Endothelial cell of umbilical vein (primary cell): ENCODE measurements around the gene CMIP. TPM values are rescaled to one million over a fixed set of nuclear protein-coding genes. Genes with fewer than 3 reads are reported as not detected.

Experiments
- BruUV-seq: library from RNA; stranded (reverse); fragments of 400-500 nt; replicated peaks from 2 replicates; lab custom pipeline; 2021; lab: Mats Ljungman, UMichigan
- CTCF ChIA-PET: fragments of 300-600, 350-600 bp; sonication (Branson Sonifier 250); formaldehyde crosslinking; loops from one replicate; lab custom pipeline; 2021; ENCODE audit warnings: antibody characterized with exemption, inconsistent platforms; lab: Charles Lee
- POLR2A ChIA-PET: fragments of 300-600, 350-600 bp; sonication (Branson Sonifier 250); formaldehyde crosslinking; loops from one replicate; lab custom pipeline; 2021; ENCODE audit warnings: antibody characterized with exemption, inconsistent platforms; lab: Charles Lee
- DNase-seq: peaks from one replicate; pipeline ENCODE4 v3.0.0-alpha.2; 2011; ENCODE audit warnings: low read depth, low spot score
- FAIRE-seq: peaks from 2 replicates; lab custom pipeline; 2011; peaks lifted over from hg19 to GRCh38; lab: Jason Lieb, UNC
- H2AFZ ChIP-seq: 2 replicates; pipeline ENCODE4 v1.6.0; 2012; ENCODE audit warnings: low read depth, low read length, control low read depth, inconsistent platforms
- H3K27ac ChIP-seq: 2 replicates; pipeline ENCODE4 v1.5.1; 2011; ENCODE audit warnings: low read depth, mild to moderate bottlenecking, control low read depth, low read length, moderate library complexity; ENCODE audit not compliant: insufficient read depth
- H3K27me3 ChIP-seq, 2 experiments: 2 replicates each; pipeline versions ENCODE4 v1.6.0 to v1.6.1; 2011; ENCODE audit warnings: low read length in 2 of 2, mixed read lengths in 1 of 2; ENCODE audit not compliant: control insufficient read depth in 2 of 2, insufficient read depth in 2 of 2
- H3K36me3 ChIP-seq, 2 experiments: 2 replicates in 1 of 2; 3 replicates in 1 of 2; pipeline ENCODE4 v1.5.1; 2011; ENCODE audit warnings: low read length in 2 of 2, mild to moderate bottlenecking in 1 of 2, moderate library complexity in 1 of 2; ENCODE audit not compliant: control insufficient read depth in 2 of 2, insufficient read depth in 2 of 2; ENCODE audit errors: extremely low read depth in 1 of 2
- H3K4me1 ChIP-seq: 3 replicates; pipeline ENCODE4 v1.5.1; 2011; ENCODE audit warnings: mild to moderate bottlenecking, low read length; ENCODE audit not compliant: control insufficient read depth, insufficient read depth; ENCODE audit errors: extremely low read depth
- H3K4me2 ChIP-seq: 2 replicates; pipeline ENCODE4 v1.6.1; 2011; ENCODE audit warnings: low read length, control low read depth, mixed read lengths; ENCODE audit not compliant: insufficient read depth
- H3K4me3 ChIP-seq, 3 experiments: fragments of 200-600 bp in 1 of 3; sonication (generic), shearing (Covaris generic) in 1 of 3; replicated peaks in 1 of 3; 2 replicates each; pipeline ENCODE4 v1.5.1; 2011 to 2016; ENCODE audit warnings: control low read depth in 3 of 3, low read length in 3 of 3, mild to moderate bottlenecking in 2 of 3, inconsistent platforms in 1 of 3, low read depth in 1 of 3, moderate library complexity in 1 of 3; ENCODE audit not compliant: insufficient read depth in 1 of 3
- H3K79me2 ChIP-seq: 2 replicates; pipeline ENCODE4 v1.6.0; 2012; ENCODE audit warnings: low read length, inconsistent platforms; ENCODE audit not compliant: control insufficient read depth, insufficient read depth
- H3K9ac ChIP-seq: replicated peaks from 2 replicates; pipeline ENCODE3; 2011; ENCODE audit warnings: low read length, control low read depth; ENCODE audit not compliant: insufficient read depth; ENCODE audit errors: extremely low read depth
- H3K9me1 ChIP-seq: replicated peaks from 3 replicates; pipeline ENCODE4 v1.6.0; 2011; ENCODE audit warnings: mild to moderate bottlenecking, low read length; ENCODE audit not compliant: control insufficient read depth, insufficient read depth; ENCODE audit errors: extremely low read depth
- H3K9me3 ChIP-seq: replicated peaks from 2 replicates; pipeline ENCODE4 v1.5.1; 2012; ENCODE audit warnings: low read length, inconsistent platforms; ENCODE audit not compliant: control insufficient read depth, insufficient read depth
- H4K20me1 ChIP-seq: replicated peaks from 2 replicates; pipeline ENCODE3; 2011; ENCODE audit warnings: mild to moderate bottlenecking, low read length; ENCODE audit not compliant: control insufficient read depth, insufficient read depth; ENCODE audit errors: extremely low read depth
- EZH2 ChIP-seq: IDR thresholded peaks from 2 replicates; pipeline ENCODE4 v1.6.1; 2012; ENCODE audit warnings: borderline replicate concordance, low read depth, mild to moderate bottlenecking, moderate library complexity, low read length, inconsistent platforms; ENCODE audit not compliant: severe bottlenecking
- FOS ChIP-seq: IDR thresholded peaks from 2 replicates; pipeline ENCODE4 v1.6.1; 2011; ENCODE audit warnings: mild to moderate bottlenecking, low read length, moderate library complexity, borderline replicate concordance; ENCODE audit not compliant: insufficient read depth
- GATA2 ChIP-seq: IDR thresholded peaks from 2 replicates; pipeline ENCODE4 v1.7.0; 2011; ENCODE audit warnings: low read depth, mild to moderate bottlenecking, moderate library complexity, mixed read lengths, low read length; ENCODE audit not compliant: insufficient read length, insufficient read depth
- JUN ChIP-seq: IDR thresholded peaks from 2 replicates; pipeline ENCODE4 v1.6.1; 2011; ENCODE audit warnings: borderline replicate concordance, low read depth; ENCODE audit not compliant: insufficient read length, insufficient read depth
- MYC ChIP-seq: IDR thresholded peaks from one replicate; pipeline ENCODE4 v1.6.1; 2011; ENCODE audit warnings: mild to moderate bottlenecking, low read depth, low read length
- POLR2A ChIP-seq: IDR thresholded peaks from 2 replicates; pipeline ENCODE4 v1.6.1; 2012; ENCODE audit warnings: low read depth, mild to moderate bottlenecking, control low read depth, low read length
- POLR2AphosphoS5 ChIP-seq: IDR thresholded peaks from 2 replicates; pipeline ENCODE4 v1.6.1; 2012; ENCODE audit warnings: low read depth, mild to moderate bottlenecking, control low read depth, low read length, moderate library complexity; ENCODE audit not compliant: insufficient read depth
- dilution Hi-C: fragments of 300-500 bp; cut with MboI; formaldehyde crosslinking; loops from one replicate; pipeline ENCODE4 v1.15.0; 2019; ENCODE audit warnings: low sequenced_read_pairs; ENCODE audit not compliant: extremely low pct_ligation_motif_present
- intact Hi-C: fragments of 100-400 bp; cut with micrococcal nuclease; formaldehyde crosslinking; loops from one replicate; pipeline ENCODE4 v1.10.0; 2022
- polyA plus RNA-seq, 4 experiments: library from polyadenylated mRNA; depleted of rRNA in 3 of 4; stranded (reverse) in 3 of 4; unstranded in 1 of 4; fragments of >200 nt; gene quantifications; 2 replicates each; pipeline versions ENCODE4 v1.2.1 to v1.2.3, GENCODE V29; 2011 to 2012; ENCODE audit warnings: missing spikeins in 1 of 4
- total RNA-seq: library from RNA; stranded (reverse); gene quantifications from 2 replicates; pipeline ENCODE4 v1.2.3, GENCODE V29; 2021
- TF ChIP-seq, protein P1 (sequence below): IDR thresholded peaks from 2 replicates; pipeline ENCODE4 v1.6.1; 2011; ENCODE audit not compliant: insufficient read depth, insufficient read length
- TF ChIP-seq, protein P2 (sequence below), 2 donors: IDR thresholded peaks; 1 replicate in 1 of 2; 2 replicates in 1 of 2; pipeline ENCODE4 v1.5.1; 2011; ENCODE audit warnings: low read length in 2 of 2, mild to moderate bottlenecking in 2 of 2, moderate library complexity in 2 of 2, control low read depth in 1 of 2, inconsistent platforms in 1 of 2, low read depth in 1 of 2; ENCODE audit not compliant: insufficient read depth in 1 of 2; ENCODE audit errors: extremely low read depth in 1 of 2

Gene CMIP
- total and polyA plus RNA-seq, 2 donors (not counting 3 experiments of a cell fraction or from before 2014, with no cell fraction given): 29.0 to 101 TPM

DNA sequence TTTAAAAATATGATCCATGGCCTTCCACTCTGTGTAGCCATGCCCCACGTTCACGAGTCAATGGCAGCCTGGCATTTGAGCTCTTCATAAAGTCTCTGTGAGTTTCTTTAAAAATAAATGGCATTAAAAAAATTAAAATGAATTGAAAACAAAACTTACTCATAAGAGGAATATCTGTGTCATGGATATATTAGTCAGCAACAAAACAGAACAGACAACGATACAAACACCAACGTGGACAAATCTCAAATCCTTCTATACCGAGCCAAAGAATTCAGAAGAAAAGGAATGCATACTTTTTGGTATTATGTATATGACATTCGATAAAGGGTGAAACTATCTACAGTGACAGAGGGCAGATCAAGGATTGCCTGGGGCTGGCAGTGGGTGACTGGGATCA, 8.2 kb upstream of the CMIP start:
- H3K9me1 ChIP-seq: no peaks in the 10 kb centered on the region
- no peak for FAIRE-seq
- BruUV-seq: no TSS peak
- H2AFZ ChIP-seq: peak overlapping the region; percentile 24
- H3K9me3 ChIP-seq: no peaks in the 10 kb centered on the region
- no peak overlapping the region for H3K9ac ChIP-seq
- peaks cover 8% of the 10 kb centered on the region for H3K4me1 ChIP-seq
- H3K27me3 ChIP-seq: peaks cover 2 to 12% of the 10 kb centered on the region in 2 experiments
- no peaks in the 10 kb centered on the region for H3K36me3 ChIP-seq
- H3K79me2 ChIP-seq: no peaks in the 10 kb centered on the region
- no peaks in the 10 kb centered on the region for H4K20me1 ChIP-seq
- intact Hi-C loops: no loop called here
- POLR2A ChIA-PET: no interaction called here
- dilution Hi-C loops: no loop called here
- no peak overlapping the region for H3K4me2 ChIP-seq
- H3K4me3 ChIP-seq: no peak overlapping the region
- H3K27ac ChIP-seq: no peak overlapping the region
- TF ChIP-seq MYC: no peak
- TF ChIP-seq FOS: no peak
- no peak for TF ChIP-seq POLR2AphosphoS5
- no peak for TF ChIP-seq POLR2A
- TF ChIP-seq, protein P1, sequence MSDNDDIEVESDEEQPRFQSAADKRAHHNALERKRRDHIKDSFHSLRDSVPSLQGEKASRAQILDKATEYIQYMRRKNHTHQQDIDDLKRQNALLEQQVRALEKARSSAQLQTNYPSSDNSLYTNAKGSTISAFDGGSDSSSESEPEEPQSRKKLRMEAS: no peak
- TF ChIP-seq, protein P2, sequence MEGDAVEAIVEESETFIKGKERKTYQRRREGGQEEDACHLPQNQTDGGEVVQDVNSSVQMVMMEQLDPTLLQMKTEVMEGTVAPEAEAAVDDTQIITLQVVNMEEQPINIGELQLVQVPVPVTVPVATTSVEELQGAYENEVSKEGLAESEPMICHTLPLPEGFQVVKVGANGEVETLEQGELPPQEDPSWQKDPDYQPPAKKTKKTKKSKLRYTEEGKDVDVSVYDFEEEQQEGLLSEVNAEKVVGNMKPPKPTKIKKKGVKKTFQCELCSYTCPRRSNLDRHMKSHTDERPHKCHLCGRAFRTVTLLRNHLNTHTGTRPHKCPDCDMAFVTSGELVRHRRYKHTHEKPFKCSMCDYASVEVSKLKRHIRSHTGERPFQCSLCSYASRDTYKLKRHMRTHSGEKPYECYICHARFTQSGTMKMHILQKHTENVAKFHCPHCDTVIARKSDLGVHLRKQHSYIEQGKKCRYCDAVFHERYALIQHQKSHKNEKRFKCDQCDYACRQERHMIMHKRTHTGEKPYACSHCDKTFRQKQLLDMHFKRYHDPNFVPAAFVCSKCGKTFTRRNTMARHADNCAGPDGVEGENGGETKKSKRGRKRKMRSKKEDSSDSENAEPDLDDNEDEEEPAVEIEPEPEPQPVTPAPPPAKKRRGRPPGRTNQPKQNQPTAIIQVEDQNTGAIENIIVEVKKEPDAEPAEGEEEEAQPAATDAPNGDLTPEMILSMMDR (IDR thresholded peaks at IDR 0.05; ENCODE audit: extremely low read depth in 1 of 2, insufficient read depth in 1 of 2, low read depth in 1 of 2, low read length in 2 of 2): no peak
- no peak for TF ChIP-seq EZH2
- TF ChIP-seq JUN: no peak
- no peak for TF ChIP-seq GATA2
- CTCF ChIA-PET: interaction anchor here (1.0 kb wide), 1 partner anchor 37 kb away, joined by 3 read pairs; no protein-coding TSS in a partner anchor
- DNase-seq: no peak
